HCT116 (cell line): Measurements from ENCODE around the gene RCOR1. TPM values are rescaled to one million over a fixed set of nuclear protein-coding genes. Genes with fewer than 3 reads are reported as not detected.

ENCODE experiments used
- ATAC-seq: fragments of 200-7000 bp; cut with Tn5 transposase; 2 replicates; pipeline ENCODE4 v1.9.1; 2020; ENCODE audit warnings: mild to moderate bottlenecking, moderate library complexity
- BruUV-seq: library from RNA; stranded (reverse); fragments of 400-500 nt; replicated peaks from 2 replicates; lab custom pipeline; 2021; lab: Mats Ljungman, UMichigan
- CTCF ChIA-PET: fragments of 300-600 bp; sonication (Branson Sonifier 250); formaldehyde crosslinking; loops from one replicate; lab custom pipeline; 2021; ENCODE audit warnings: antibody characterized with exemption; lab: Charles Lee
- POLR2A ChIA-PET: fragments of 300-600, 350-600 bp; sonication (Branson Sonifier 250); formaldehyde crosslinking; loops from one replicate; lab custom pipeline; 2021; ENCODE audit warnings: antibody characterized with exemption; lab: Charles Lee
- RAD21 ChIA-PET, 2 experiments: fragments of 300-600 bp; sonication (Branson Sonifier 250); formaldehyde crosslinking; loops; one replicate each; lab custom pipeline; 2023; ENCODE audit warnings: low total read pairs in 2 of 2; ENCODE audit not compliant: uncharacterized antibody in 2 of 2, unreplicated experiment in 2 of 2, low non-redundant PET in 1 of 2; lab: Charles Lee
- DNase-seq: peaks from one replicate; pipeline ENCODE4 v3.0.0-alpha.2; 2010; ENCODE audit warnings: low read depth, low spot score
- H2AFZ ChIP-seq: fragments of 200-600 bp; shearing (Covaris generic), sonication (generic); 2 replicates; pipeline ENCODE4 v1.6.1; 2017; ENCODE audit warnings: low read depth, mixed run types, mixed read lengths, antibody characterized with exemption, low read length; ENCODE audit not compliant: poor library complexity, severe bottlenecking
- H3K27ac ChIP-seq: 2 replicates; pipeline ENCODE4 v1.5.1; 2012; ENCODE audit warnings: low read depth, low read length
- H3K27me3 ChIP-seq: fragments of 200-600 bp; sonication (generic); 2 replicates; pipeline ENCODE4 v1.6.1; 2016; ENCODE audit warnings: mixed run types, low read length, mixed read lengths; ENCODE audit not compliant: insufficient read depth
- H3K36me3 ChIP-seq, 2 experiments: fragments of 200-500 bp in 1 of 2; fragments of 200-600 bp in 1 of 2; sonication (Bioruptor generic) in 1 of 2; sonication (generic) in 1 of 2; 2 replicates each; pipeline versions ENCODE4 v1.5.1 to v1.6.1; 2014 to 2016; ENCODE audit warnings: low read length in 2 of 2, inconsistent platforms in 1 of 2, mixed read lengths in 1 of 2, mixed run types in 1 of 2; ENCODE audit not compliant: insufficient read depth in 2 of 2, control insufficient read depth in 1 of 2
- H3K4me1 ChIP-seq, 2 experiments: fragments of 200-600 bp in 1 of 2; sonication (generic) in 1 of 2; 2 replicates each; pipeline versions ENCODE4 v1.5.1 to v1.6.1; 2012 to 2017; ENCODE audit warnings: low read length in 2 of 2, inconsistent platforms in 1 of 2, mild to moderate bottlenecking in 1 of 2, mixed read lengths in 1 of 2, mixed run types in 1 of 2, moderate library complexity in 1 of 2; ENCODE audit not compliant: insufficient read depth in 2 of 2, control insufficient read depth in 1 of 2
- H3K4me2 ChIP-seq: fragments of 200-600 bp; sonication (generic); 2 replicates; pipeline ENCODE4 v1.6.1; 2017; ENCODE audit warnings: mixed run types, low read length, mixed read lengths
- H3K4me3 ChIP-seq, 2 experiments: fragments of 200-600 bp in 1 of 2; sonication (generic) in 1 of 2; replicated peaks in 1 of 2; 2 replicates each; pipeline ENCODE4 v1.5.1; 2011 to 2016; ENCODE audit warnings: low read length in 2 of 2, control low read depth in 1 of 2, low read depth in 1 of 2, mild to moderate bottlenecking in 1 of 2, mixed read lengths in 1 of 2, mixed run types in 1 of 2
- H3K79me2 ChIP-seq: fragments of 200-600 bp; sonication (generic); 2 replicates; pipeline ENCODE4 v1.6.1; 2017; ENCODE audit warnings: mild to moderate bottlenecking, mixed run types, low read length, moderate library complexity, mixed read lengths; ENCODE audit not compliant: insufficient read depth
- H3K9ac ChIP-seq: fragments of 200-600 bp; sonication (generic); 2 replicates; pipeline ENCODE4 v1.6.1; 2016; ENCODE audit warnings: low read length, mixed read lengths
- H3K9me2 ChIP-seq: fragments of 200-600 bp; sonication (generic), shearing (Covaris generic); 2 replicates; pipeline ENCODE4 v1.6.1; 2017; ENCODE audit warnings: mixed run types, mild to moderate bottlenecking, moderate library complexity; ENCODE audit not compliant: insufficient read depth
- H3K9me3 ChIP-seq, 2 experiments: fragments of 200-500 bp in 1 of 2; fragments of 200-600 bp in 1 of 2; sonication (Bioruptor generic) in 1 of 2; sonication (generic) in 1 of 2; 2 replicates each; pipeline ENCODE4 v1.6.1; 2014 to 2017; ENCODE audit warnings: low read length in 2 of 2, mixed read lengths in 2 of 2, inconsistent platforms in 1 of 2, low read depth in 1 of 2, mild to moderate bottlenecking in 1 of 2, mixed run types in 1 of 2, moderate library complexity in 1 of 2; ENCODE audit not compliant: control insufficient read depth in 1 of 2, insufficient read depth in 1 of 2
- H4K20me1 ChIP-seq: fragments of 200-600 bp; sonication (generic), shearing (Covaris generic); 2 replicates; pipeline ENCODE4 v1.6.1; 2017; ENCODE audit warnings: mixed run types, mild to moderate bottlenecking, moderate library complexity; ENCODE audit not compliant: insufficient read depth
- ATF3 ChIP-seq: IDR thresholded peaks from 2 replicates; pipeline ENCODE4 v1.6.1; 2012
- CTCF ChIP-seq, 3 experiments: fragments of 200-600 bp in 1 of 3; sonication (generic) in 1 of 3; IDR thresholded peaks in 2 of 3; conservative IDR thresholded peaks in 1 of 3; 2 replicates each; pipeline ENCODE4 v1.5.1; 2012 to 2017; ENCODE audit warnings: low read depth in 2 of 3, low read length in 2 of 3, antibody characterized with exemption in 1 of 3, borderline replicate concordance in 1 of 3, control low read depth in 1 of 3, mild to moderate bottlenecking in 1 of 3, mixed read lengths in 1 of 3, mixed run types in 1 of 3, moderate library complexity in 1 of 3; ENCODE audit not compliant: insufficient read depth in 1 of 3
- EGR1 ChIP-seq: IDR thresholded peaks from 2 replicates; pipeline ENCODE4 v1.6.1; 2012; ENCODE audit warnings: low read depth
- ELF1 ChIP-seq: IDR thresholded peaks from 2 replicates; pipeline ENCODE4 v1.6.1; 2012; ENCODE audit warnings: low read depth, borderline replicate concordance
- FOSL1 ChIP-seq: IDR thresholded peaks from 2 replicates; pipeline ENCODE4 v1.6.1; 2012; ENCODE audit warnings: low read depth
- POLR2A ChIP-seq: IDR thresholded peaks from 2 replicates; pipeline ENCODE4 v1.7.0; 2011; ENCODE audit warnings: borderline replicate concordance; ENCODE audit not compliant: insufficient read depth, insufficient read length; ENCODE audit errors: extremely low read depth
- POLR2AphosphoS5 ChIP-seq: IDR thresholded peaks from 2 replicates; pipeline ENCODE4 v1.6.1; 2011; ENCODE audit warnings: mild to moderate bottlenecking, low read depth, low read length, moderate library complexity
- SIN3A ChIP-seq: IDR thresholded peaks from 2 replicates; pipeline ENCODE4 v1.6.1; 2012; ENCODE audit warnings: low read depth
- SP1 ChIP-seq: IDR thresholded peaks from 2 replicates; pipeline ENCODE4 v1.6.1; 2012; ENCODE audit warnings: low read depth
- SRF ChIP-seq: IDR thresholded peaks from 2 replicates; pipeline ENCODE4 v1.6.1; 2012; ENCODE audit warnings: low read depth
- TCF7L2 ChIP-seq: IDR thresholded peaks from 2 replicates; pipeline ENCODE4 v1.7.0; 2011; ENCODE audit warnings: borderline replicate concordance, inconsistent platforms; ENCODE audit not compliant: insufficient read depth, insufficient read length; ENCODE audit errors: extremely low read depth
- intact Hi-C: fragments of 100-400 bp; cut with micrococcal nuclease; formaldehyde crosslinking; loops from 2 replicates; pipeline ENCODE4 v1.10.0; 2022
- total RNA-seq: library from RNA; stranded (reverse); gene quantifications from one replicate; pipeline ENCODE4 v1.2.1, GENCODE V29; 2021; ENCODE audit not compliant: unreplicated experiment
- TF ChIP-seq, protein P1 (sequence below): IDR thresholded peaks from 2 replicates; pipeline ENCODE4 v1.6.1; 2012
- TF ChIP-seq, protein P2 (sequence below): IDR thresholded peaks from 2 replicates; pipeline ENCODE4 v1.6.1; 2011; ENCODE audit warnings: mild to moderate bottlenecking, low read length, moderate library complexity; ENCODE audit not compliant: insufficient replicate concordance; ENCODE audit errors: extremely low read depth

Gene RCOR1
- total RNA-seq, 1 experiment from 2014 or later: 30.7 TPM

DNA sequence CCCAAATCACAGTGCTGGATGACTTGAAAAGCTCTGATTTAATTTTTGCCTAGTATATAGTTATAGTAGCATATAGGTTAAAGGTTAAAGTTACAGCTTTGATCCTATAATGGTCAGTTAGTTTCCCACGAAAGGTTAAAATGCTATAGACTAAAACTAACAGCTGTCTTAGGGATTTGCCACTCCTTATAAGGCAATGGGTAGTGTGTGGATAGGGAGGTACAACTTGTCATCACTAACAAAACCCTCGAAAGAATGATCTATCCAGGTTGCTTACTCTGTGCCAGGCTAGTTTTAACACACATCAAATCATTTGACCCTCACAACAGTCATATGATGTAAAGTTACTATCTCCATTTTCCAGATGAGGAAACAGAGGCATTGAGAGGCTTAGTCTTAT is 11.7 kb downstream of the RCOR1 start:
- ChIA-PET POLR2A (no interaction called here), RAD21 (no interaction called here), CTCF (interaction anchor here (2.5 kb wide), 1 partner anchor 10 kb away, joined by 17 read pairs; no protein-coding TSS in a partner anchor)
- H3K4me3 ChIP-seq: no peak overlapping the region
- H2AFZ ChIP-seq: no peak overlapping the region
- ATAC-seq: no peak
- peaks cover 96% of the 10 kb centered on the region for H3K79me2 ChIP-seq
- H3K27me3 ChIP-seq: no peaks in the 10 kb centered on the region
- intact Hi-C loops: no loop called here
- peaks cover 16% of the 10 kb centered on the region; the same call in 1 of the 2 replicates for H4K20me1 ChIP-seq
- no peaks in the 10 kb centered on the region for H3K9me3 ChIP-seq
- H3K9me2 ChIP-seq: no peaks in the 10 kb centered on the region
- no peak for DNase-seq
- BruUV-seq: TSS peak; percentile 17
- peaks cover 33 to 54% of the 10 kb centered on the region in 2 experiments for H3K4me1 ChIP-seq
- peaks cover under 1 to 6% of the 10 kb centered on the region in 2 experiments; a peak in 3 of 4 replicates for H3K36me3 ChIP-seq
- H3K27ac ChIP-seq: no peak overlapping the region
- TF ChIP-seq SP1 (no peak), SRF (peak; percentile 42; the same call in 1 of the 2 replicates), FOSL1 (no peak)
- no peak overlapping the region for H3K4me2 ChIP-seq
- no peak overlapping the region for H3K9ac ChIP-seq

DNA sequence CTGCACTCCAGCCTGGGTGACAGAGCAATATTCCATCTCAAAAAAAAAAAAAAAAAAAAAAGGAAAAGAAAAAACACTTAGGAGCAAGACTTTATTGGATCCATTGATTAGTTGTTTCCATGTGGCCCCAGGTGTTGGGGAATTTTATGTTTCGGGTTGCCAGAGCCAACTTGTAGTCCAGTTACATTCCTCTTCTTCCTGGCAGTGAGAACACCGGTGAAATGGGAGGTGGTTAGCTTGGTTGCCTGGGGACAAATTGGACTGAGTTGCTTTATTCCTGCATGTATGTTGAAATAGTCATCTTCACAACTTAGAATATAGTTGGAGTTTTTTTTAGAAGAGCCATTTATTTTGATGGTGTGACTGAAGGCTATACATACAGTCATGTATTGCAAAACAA is 12.6 kb downstream of the RCOR1 start:
- TF ChIP-seq ATF3 (no peak), CTCF (IDR thresholded peaks at IDR 0.05 in 2 of 3, conservative IDR thresholded peaks at IDR 0.05 in 1 of 3; ENCODE audit: borderline replicate concordance in 1 of 3, insufficient read depth in 1 of 3, low read depth in 2 of 3, low read length in 2 of 3) (no peak), POLR2AphosphoS5 (no peak), SIN3A (no peak), POLR2A (no peak), EGR1 (no peak), TCF7L2 (no peak), ELF1 (no peak)
- TF ChIP-seq, protein P1, sequence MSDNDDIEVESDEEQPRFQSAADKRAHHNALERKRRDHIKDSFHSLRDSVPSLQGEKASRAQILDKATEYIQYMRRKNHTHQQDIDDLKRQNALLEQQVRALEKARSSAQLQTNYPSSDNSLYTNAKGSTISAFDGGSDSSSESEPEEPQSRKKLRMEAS: no peak
- TF ChIP-seq, protein P2, sequence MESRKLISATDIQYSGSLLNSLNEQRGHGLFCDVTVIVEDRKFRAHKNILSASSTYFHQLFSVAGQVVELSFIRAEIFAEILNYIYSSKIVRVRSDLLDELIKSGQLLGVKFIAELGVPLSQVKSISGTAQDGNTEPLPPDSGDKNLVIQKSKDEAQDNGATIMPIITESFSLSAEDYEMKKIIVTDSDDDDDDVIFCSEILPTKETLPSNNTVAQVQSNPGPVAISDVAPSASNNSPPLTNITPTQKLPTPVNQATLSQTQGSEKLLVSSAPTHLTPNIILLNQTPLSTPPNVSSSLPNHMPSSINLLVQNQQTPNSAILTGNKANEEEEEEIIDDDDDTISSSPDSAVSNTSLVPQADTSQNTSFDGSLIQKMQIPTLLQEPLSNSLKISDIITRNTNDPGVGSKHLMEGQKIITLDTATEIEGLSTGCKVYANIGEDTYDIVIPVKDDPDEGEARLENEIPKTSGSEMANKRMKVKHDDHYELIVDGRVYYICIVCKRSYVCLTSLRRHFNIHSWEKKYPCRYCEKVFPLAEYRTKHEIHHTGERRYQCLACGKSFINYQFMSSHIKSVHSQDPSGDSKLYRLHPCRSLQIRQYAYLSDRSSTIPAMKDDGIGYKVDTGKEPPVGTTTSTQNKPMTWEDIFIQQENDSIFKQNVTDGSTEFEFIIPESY: no peak
- RAD21 ChIA-PET: no interaction called here
- peaks cover 33 to 54% of the 10 kb centered on the region in 2 experiments for H3K4me1 ChIP-seq
- intact Hi-C loops: no loop called here
- peaks cover 96% of the 10 kb centered on the region for H3K79me2 ChIP-seq
- ATAC-seq (no peak), DNase-seq (no peak)
- H2AFZ ChIP-seq: no peak overlapping the region
- H3K4me3 ChIP-seq: no peak overlapping the region
- no peak overlapping the region for H3K9ac ChIP-seq
- no peaks in the 10 kb centered on the region for H3K9me3 ChIP-seq
- CTCF ChIA-PET: interaction anchor here (2.5 kb wide), 1 partner anchor 11 kb away, joined by 17 read pairs; no protein-coding TSS in a partner anchor
- peaks cover 16% of the 10 kb centered on the region; the same call in 1 of the 2 replicates for H4K20me1 ChIP-seq
- no TSS peak for BruUV-seq
- no peak overlapping the region for H3K27ac ChIP-seq
- no peaks in the 10 kb centered on the region for H3K27me3 ChIP-seq
- no peaks in the 10 kb centered on the region for H3K9me2 ChIP-seq
- POLR2A ChIA-PET: no interaction called here
- no peak overlapping the region for H3K4me2 ChIP-seq
- no peaks in the 10 kb centered on the region for H3K36me3 ChIP-seq
